ENCODE results near the gene RALB.

RALB gene, protein sequence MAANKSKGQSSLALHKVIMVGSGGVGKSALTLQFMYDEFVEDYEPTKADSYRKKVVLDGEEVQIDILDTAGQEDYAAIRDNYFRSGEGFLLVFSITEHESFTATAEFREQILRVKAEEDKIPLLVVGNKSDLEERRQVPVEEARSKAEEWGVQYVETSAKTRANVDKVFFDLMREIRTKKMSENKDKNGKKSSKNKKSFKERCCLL

DNA sequence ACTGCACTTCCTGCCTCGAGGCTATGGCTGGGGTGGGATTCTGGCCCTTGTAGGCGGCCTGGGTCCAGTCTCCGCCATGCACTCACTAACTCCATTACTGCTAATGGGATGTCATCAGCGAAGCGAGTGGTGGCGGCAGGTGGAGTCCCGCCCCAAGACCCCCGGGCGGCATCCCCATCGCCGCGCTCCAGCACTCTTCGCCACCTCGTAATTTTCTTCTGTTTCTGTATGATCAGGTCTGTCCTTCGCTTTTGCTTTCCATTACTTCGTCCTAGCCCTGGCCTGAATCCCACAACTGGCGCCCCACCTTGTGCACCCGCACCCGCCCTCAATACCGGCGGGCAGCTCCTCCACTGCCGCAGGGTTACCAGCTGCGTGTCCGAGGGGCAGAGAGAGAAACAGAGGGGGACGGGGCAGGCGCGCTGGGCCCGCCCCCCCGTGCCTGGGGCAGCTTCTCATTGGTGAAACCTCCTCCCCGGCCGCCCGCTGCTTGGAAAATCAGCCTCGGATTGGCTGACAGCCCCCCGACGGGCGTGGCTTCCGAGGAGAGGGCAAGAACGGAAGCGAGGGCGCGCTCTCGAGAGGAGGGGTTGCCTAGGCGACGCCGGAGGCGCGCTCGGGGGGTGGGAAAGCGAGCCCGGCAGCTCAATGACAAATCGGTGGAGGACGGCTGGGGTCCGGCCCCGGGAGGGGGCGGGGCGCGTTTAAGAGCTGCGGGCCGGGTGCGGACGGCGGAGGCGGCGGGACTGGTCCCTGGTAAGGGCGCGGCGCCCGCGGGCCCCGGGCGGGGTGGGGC is at the start of gene RALB:
RALB (plus strand) TSS at position 628 of the 796 bp plus-strand sequence. CDS start 25,813 bp downstream, outside the sequence.
- peak; percentile 98 for DNase-seq

DNA sequence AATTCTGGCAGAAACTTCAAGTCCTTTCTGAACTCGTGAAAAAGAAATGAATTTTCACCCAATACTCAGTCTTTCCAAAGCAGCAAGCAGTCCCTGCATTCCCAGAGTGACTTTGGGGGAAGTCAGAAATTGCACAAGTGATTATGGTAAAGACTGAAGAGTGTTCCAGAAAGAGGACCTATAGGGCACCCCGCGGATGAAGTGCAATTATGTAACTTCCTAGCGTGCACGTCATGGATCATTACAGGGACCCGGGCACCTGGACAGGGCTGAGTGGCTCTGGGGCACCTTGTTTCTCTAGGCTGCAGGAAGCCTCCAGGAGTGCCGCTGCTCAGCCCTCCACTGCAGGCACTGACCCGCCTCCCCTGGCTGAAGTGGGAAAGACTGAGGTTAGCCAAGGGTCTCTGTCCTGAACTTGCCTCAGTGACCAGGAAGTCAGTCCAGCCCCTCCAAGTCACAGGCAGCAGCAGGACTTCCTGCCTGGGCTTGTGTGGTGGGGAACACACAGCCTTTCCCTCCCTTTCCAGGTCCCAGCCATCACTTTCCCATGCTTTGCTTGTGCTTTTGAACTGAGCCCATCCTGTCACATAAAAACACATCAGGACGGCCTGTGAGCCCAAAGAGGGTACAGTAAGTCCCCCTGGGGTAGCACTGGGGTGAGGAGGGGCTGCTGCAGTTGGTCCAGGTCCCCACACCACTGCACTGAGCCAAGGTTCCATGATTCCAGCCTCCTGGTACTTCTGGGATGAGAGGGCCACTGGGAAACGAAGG is 49.2 kb upstream of the RALB start:
- DNase-seq, result no peak

DNA sequence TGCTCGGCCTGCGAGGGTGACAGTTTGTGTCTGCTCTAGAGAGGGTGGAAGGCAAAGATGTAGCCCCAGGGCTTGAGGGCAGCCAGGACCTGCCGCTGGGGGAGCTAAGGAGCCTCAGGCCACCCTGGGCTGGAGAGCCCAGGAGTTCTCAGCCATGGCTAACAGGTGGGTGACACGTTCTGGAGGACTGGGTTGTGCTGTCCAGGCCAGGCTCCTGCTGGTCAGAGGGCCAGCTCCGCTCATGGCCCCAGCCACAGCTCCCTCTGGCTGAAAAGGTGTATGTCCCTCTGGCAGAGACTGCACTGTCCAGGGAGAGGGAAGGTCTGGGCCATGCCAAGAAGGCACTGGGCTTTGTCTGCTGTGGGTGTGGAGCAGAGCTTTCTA is 48.6 kb upstream of the RALB start:
- no peak for DNase-seq

DNA sequence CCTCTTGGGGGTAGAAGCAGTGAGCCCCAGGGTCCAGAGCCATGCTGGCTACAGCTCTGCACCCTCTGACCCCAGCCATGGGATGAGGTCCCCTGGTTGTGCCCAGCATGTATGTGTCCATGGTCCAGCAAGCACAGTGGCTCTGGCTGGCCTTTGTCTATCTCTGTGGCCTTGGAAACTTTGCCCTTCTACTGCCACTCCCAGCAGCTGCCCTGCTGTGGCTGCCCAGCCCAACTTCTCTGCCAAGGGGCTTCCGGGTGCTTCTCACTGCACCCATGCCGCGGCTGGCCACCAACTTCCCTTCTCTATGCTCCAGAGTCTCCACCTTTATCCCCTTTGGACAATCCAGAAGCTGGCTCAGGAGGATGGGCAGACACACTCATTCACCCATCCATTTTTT is 48.2 kb upstream of the RALB start:
- DNase-seq, result no peak

DNA sequence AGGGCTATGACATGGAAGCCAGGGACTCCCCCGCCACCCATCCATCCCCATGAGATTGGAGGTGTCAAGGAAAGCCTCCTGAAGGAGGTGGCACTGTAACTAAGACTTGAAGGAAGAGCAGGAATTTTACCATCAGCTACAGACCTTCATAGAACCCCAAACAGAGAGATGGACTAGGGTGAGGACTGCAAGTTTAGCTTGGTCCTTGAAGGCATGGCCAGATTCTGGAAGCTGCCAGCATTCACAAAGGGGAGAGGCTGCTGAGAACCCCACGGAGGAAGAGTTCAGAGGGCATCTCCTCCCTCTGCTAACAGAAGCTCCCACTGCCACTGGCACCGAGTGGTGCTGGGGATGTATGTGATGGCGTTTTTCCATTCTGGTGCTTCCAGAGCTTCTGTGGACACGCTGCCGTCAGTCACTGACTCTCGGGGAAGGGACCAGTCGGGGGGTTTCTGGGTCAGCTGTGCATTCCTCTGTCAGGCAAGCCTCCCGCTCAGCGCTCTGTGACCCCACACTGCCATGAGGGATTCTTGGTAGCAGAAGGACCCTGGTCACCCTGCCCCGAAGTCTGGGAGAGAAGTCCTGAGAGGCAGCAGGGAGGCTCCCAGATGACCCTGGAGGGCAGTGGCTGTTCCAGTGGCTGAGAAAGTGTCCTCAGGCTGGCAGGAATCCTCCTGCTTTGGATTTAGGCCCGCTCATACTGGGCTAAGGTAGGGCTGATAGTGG is 47.5 kb upstream of the RALB start:
- no peak for DNase-seq

DNA sequence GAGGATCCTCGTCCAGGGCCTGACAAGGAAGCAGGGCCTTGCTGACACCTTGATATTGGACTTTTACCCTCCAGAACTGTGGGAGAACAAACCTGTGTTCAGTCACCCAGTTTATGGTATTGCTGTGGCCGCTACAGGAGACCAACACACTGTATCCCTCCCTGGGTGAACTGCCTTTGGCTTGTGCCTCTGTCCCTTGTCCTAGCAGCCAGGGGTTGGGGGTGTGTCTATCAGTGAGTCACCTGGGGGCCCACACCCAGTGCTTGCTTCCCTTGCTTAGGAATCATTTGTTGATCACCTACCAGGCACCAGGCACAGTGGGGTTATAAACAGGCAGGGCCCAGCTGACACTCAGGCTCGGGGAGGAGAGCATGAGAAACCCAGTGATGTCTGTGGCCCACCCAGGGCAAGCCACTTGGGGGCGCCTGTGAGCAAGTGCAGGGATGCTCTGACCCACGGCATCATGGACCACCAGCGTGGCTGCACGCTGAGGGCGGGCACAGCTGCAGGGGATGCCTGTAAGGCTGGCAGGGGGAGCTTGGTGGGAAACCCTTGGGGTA is 46.5 kb upstream of the RALB start:
- DNase-seq, result no peak

DNA sequence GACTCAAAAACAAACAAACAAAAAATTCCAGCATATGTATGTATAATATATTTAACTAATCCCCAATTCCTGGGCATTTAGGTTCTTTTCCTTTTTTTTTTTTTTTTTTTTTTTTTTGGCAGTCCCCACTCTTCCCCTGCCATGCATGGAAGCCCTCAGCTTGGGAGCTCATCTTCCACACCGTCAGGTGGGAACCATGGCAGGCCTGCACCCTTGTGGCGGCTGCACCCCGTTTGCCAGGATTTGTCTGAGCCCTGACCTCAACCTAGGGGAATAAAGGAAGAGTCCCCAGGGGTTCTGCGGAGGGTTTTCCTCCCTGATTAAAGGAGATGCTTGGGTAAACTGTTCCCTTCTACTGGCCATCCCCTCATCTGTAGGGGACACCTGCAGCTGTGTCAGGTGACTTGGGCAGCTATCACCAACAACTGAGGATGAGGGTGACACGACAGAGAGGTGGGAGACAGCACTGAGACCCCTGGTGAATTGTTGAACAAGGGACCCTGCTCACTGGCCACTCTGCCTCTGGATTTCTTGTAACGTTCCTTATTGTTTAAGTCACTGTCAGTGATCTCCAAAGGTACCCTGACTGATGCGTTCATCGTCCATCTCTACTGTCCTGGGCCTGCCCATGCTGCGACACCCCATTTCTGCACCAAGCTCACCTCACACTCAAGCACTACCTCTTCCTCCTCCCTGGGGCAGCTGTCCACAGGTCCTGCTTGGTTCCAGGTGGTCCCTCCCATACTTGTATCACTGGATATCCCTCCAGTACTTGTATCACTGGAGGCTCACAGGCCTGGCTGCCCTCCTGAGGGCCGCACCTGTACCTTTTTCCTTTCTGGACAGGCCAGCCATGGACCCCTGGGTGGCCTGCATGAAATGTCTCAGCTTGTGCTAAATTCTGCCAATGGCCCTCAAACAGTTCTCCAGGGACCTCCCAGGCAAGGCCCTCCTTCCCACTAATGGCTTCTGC is 44.0 kb upstream of the RALB start:
- DNase-seq, result no peak

DNA sequence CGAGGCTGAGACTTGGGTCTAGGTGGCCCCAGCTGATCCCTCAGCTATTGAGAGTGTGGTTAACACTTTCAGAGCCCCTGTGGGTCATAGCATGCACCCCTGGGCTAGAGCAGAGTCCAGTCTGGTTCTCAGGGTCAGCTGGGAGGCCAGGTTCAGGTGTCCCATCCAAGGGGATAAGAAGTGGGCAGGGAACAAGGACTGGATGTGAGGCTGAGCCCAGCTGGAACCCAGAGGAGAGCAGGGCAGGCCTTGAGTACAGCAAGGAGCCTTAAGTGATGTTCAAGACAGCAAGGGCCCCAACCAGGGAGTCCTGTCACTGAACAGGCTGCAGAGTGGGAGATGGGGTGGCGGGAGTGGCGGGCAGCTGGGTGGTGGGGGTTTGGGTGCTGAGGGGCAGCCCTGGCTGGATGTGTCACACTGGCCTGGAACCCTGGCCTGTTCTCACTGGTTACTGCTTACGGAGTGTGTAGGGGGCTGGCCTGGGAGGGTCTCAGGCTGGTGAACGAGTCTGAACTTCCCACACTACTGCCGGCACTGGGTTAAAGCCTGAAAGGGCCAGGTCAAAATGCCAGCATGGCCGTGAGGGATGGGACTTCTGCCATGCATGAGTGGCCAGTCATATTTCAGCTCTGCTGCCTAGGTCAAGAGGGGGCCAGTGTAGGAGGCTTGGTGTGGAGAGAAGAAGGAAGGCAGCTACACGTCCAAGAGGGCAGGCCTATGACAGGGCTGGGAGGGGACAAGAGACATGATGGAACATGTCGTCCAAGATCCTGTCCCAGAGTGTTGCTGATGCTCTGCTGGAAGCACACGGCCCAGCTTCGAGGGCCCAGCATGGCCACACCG is 43.0 kb upstream of the RALB start:
- DNase-seq, result no peak

DNA sequence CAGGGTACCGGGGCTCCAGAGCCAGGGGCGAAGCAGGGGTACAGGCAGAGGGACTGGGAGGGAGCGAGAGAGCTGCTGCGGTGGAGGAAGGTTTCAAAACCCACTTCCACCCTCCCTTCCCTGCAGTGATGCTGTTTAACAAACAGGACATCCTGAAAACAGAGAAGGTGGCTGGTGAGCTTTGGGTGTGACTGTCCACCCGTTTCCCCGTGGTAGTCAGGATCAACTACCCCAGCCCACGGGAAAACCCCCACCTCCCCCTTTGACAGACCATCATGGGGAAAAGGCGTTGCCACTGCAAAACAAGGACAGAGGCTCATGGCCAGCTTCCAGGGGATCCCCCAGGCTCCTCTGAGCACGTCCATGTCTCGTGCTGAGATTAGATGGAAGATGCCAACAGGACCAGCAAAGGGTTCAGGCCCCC is 42.4 kb upstream of the RALB start:
- no peak for DNase-seq

DNA sequence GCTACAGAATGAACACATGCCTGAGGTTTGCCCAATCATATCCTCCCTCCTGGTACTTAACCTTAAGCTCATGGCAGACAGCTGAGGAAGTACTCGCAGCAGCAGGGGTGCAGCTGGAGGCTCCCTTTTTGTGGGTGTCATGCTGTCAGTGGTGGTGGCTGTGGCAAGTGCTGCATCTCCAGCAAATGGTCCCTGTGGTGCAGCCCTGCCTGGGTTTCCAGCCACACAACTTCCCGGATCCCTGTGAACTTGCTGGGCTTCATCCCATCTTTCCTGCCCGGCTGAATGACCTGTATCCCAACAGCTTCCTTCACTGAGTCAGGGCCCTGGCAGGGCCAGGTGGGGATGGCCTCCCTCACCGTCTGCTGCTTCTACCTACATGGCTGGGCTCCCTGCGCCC is 34.5 kb upstream of the RALB start:
- no peak for DNase-seq

DNA sequence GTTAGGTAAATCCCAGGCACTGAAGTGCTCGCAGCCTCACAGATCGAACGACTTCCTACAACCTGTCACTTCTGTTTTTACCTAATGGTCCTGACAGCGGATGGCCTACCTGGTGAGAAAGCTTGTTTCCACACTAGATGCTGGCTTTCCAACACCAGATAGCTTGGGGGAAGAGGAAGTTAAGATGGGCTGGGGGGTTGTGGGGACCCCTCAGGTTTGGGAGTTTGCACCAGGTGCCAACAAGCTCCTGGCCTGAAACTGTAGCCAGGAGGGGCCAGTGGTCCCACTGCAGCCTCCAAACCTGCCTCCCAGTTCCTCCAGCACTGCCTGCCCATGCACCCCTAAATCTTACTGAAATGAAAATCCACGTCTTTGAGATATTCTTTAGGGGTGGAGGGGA is 33.4 kb upstream of the RALB start:
- DNase-seq, result no peak

DNA sequence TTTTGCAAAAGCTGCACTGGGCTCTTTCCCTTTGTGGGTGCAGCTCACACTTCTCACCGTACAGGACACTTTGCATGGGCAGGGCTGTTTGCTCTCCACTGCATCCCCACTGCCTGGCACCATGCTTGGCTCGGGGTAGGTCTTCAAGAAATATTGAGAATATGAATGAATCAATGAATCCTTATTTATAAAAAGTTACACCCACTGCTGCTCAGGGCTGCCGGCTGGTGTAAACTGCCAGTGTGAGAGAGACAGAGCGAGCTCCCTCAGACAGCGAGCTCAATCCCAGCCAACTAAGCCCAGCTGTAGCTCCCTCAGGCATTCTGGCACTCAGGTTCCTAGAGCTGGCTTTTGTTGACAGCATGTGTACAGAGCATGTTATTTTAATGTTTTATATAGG is 32.9 kb upstream of the RALB start:
- no peak for DNase-seq

DNA sequence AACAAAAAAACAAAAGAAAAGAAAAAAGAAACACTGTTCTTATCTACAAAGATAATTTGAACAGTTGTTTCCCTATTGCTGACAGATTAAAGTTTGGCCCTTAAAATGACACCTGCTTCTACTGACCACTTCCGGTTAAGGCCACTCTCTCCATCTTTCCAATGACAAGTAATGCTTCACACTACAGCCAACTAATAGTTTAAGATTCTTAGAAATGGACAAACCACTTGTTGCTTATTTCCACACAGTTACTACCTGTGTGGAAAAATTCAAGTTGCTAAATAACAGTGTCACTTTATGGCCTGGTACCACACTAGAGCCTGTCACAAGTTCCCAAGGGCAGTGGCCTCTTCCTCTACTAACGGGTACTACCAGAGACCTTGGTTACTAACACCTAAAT is 31.9 kb upstream of the RALB start:
- DNase-seq, result no peak

DNA sequence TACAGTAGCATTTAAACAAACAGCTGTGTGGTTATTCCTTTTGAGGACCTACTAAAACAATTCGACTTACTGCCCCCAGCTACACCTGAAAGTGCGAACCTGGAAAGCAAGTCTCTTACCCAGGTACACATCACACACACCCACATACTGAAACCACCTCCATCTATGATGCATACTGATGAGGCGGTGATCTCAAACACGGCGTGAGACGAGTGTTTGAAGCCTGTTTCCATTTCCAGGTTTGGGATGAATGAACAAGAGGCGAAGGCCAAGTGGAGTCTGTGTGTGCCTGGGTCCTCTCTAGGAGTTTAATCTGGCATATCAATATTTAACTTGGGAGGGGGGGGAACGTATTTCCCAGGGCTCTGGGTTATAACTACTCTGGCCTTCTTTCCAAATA is 31.0 kb upstream of the RALB start:
- no peak for DNase-seq

DNA sequence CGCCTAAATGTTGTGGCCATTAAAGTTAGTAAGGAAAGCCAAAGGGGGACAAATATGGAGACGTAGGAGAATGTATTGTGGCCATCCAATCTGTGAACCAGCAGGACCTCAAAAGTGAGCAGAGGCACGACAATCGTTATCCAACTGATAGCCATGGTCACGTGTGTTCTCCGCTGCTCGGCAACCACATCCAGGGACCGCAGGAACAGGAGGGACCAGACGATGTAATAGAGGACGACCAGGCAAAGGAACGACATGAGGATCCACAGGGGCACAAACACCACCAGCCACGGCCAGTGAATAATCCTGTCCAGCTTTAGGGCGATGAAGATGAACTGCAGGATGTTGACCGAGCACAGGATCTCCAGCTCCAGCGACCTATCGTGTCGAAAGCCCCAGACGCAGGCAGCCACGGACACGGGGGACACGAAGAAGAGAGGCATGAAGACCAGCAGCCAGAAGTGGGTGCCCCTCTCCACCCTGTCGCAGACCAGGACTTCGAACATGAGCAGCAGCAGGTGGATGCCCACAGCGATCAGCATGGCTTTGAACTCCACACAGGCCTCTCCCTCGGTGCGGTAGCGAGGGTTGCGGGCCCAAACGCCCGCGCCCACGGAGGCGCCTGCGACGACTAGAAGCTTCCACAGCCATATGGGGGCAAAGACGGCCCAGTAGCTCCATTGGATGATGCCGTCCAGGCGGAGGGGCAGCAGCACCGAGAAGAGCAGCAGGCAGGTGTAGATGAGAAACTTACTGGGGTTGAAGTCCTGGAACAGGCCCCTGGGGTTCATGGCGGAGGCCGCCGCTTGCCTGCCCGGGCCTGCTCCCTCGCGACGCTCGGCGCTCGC is 30.2 kb upstream of the RALB start:
- no peak for DNase-seq

DNA sequence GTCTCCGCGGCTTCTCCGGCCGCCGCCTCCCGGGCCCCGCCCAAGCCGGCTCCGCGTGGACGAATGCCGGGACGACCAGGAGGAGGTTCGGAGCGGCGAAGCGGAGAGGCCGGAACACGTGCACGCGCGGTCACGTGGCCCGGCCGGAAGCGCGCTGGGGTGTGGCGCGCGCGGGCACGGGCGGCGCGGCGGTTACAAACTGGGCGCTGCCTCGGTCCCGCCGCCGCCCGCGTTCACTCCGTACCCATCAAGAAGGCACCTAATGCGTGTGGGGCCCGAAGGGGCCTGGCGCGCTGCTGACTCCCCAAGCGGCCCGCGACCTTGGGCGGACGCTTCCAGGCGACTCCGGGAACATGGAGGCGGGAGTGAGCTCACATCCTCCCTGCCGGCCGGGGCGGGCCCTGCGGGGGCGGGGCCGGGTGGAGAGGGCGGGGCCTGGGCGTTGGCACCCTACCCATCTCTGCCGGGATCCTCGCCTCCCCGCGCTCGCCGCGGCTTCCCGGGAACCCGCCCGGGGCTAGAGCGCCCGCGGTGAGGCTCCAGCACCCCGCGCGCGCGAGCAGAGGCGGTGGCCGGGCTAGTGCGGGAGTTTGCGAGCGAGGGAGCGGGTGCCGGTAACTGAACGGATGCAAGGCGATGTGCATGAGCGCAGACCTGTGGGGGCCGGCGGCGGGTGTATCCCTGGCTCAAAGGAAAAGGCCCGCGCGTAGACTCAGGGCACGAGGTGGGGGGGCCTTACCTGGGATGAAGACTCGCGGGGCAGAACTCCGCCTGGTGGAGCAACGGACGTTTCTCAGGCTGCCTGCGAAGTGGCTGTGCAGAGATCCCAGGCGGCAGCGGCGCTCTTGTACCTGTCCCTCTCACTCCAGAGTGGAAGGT is 29.4 kb upstream of the RALB start, which contains the start of gene TMEM185B:
TMEM185B (minus strand) TSS at position 367 of the 879 bp plus-strand sequence. CDS start 424 bp downstream, outside the sequence.
- DNase-seq, result peak; percentile 80

DNA sequence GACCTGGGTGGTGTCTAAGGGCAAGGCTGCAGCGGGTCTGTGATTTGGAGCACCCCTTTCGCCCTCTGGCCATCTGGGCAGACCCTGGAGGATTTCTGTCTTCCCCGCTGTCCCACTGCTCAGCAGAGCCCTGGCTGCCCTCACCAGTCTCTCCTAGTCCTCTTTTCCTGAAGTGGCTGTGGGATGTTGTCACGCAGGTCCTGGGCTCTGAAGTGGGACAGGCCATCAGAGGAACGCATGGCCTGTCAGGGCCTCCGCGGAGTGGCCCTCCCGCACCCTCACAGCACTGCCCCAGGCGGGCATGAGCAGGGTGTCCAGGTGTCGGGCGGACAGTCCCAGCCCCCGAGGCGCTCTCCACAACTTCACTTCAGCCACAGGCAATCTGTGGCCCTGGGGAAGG is 28.4 kb upstream of the RALB start:
- no peak for DNase-seq

DNA sequence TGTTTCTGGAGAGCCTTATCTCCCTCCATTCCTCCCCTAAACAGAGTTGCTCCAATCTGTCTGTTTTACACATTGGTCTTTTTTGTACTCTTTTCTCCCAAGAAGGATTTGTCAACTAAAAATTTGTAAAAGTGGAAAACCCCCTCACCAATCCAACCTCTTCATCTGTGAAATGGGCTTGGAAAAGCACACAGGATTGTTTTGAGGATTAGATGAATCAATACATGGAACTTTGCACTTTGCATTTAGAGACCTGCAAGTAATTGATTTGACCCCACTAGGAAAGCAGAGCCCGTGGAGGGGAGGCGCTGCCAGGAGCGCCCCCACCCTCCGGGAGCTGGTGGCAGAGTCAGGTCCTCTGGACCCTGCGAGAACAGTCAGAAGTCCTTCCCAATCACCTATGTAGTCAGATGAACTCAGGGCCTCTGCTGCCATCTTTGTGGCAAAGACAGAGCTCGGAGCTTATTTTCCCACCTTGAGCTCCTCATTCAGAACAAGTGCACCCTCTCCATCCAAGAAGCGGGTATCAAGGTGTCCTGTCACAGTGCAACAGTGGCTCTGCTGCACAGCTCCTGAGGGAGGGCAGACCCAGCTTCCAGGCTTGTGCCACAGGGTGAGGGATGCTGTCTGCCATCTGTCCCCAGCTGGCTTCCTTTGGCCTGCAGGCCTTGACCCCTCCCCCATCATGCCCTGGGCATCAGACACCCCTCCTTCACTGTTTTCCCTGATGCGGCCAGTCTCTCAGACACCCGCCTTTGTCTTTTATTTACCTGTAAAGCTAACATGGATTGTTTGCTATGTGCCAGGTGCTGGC is 27.7 kb upstream of the RALB start:
- DNase-seq, result no peak
